Memory B cell (primary cell): ENCODE measurements around the gene UBE2E2.
"Not testable (repeated sequence)": the region's sequence is repeated elsewhere in the genome, so short reads cannot be mapped to it uniquely, and the experiment has no call there.

Source experiments
- ATAC-seq: fragments of 150-1000 bp; cut with Tn5 transposase; 2 replicates; pipeline ENCODE4 v1.10.0; 2021; ENCODE audit warnings: low read depth, mild to moderate bottlenecking, moderate library complexity
- DNase-seq, 2 donors: peaks; one replicate each; pipeline ENCODE4 v3.0.0; 2022; ENCODE audit warnings: low spot score in 2 of 2
- H3K27ac Mint-ChIP-seq: one replicate; pipeline ENCODE4 v1.8.0; 2022; ENCODE audit warnings: mild to moderate bottlenecking, moderate library complexity, mixed read lengths
- H3K27me3 Mint-ChIP-seq: one replicate; pipeline ENCODE4 v1.8.0; 2022; ENCODE audit warnings: mixed read lengths
- H3K36me3 Mint-ChIP-seq: one replicate; pipeline ENCODE4 v1.8.0; 2022; ENCODE audit warnings: mild to moderate bottlenecking, mixed read lengths
- H3K4me1 Mint-ChIP-seq: one replicate; pipeline ENCODE4 v1.8.0; 2022; ENCODE audit warnings: mixed read lengths
- H3K4me3 Mint-ChIP-seq: one replicate; pipeline ENCODE4 v1.8.0; 2022; ENCODE audit warnings: mild to moderate bottlenecking, moderate library complexity, mixed read lengths
- H3K9me3 Mint-ChIP-seq: one replicate; pipeline ENCODE4 v1.8.0; 2022; ENCODE audit warnings: mixed read lengths

UBE2E2 gene

GRCh38 chr3:23320586-23321570 is 117.8 kb downstream of the UBE2E2 start:
- H3K36me3 Mint-ChIP-seq: peaks cover 2% of the 10 kb centered on the region
- DNase-seq: no peak
- H3K9me3 Mint-ChIP-seq: peaks cover 2% of the 10 kb centered on the region
- H3K27ac Mint-ChIP-seq: peak overlapping the region; percentile 17
- H3K4me3 Mint-ChIP-seq: no peak overlapping the region
- peaks cover 19% of the 10 kb centered on the region for H3K4me1 Mint-ChIP-seq
- ATAC-seq: no peak
- H3K27me3 Mint-ChIP-seq: no peaks in the 10 kb centered on the region

- DNase-seq: peak in 1 of 2 donors; percentile 11
- peak; percentile 92 for ATAC-seq
- no peaks in the 10 kb centered on the region for H3K9me3 Mint-ChIP-seq
- peak overlapping the region; percentile 27 for H3K4me3 Mint-ChIP-seq
- no peaks in the 10 kb centered on the region for H3K27me3 Mint-ChIP-seq
- H3K27ac Mint-ChIP-seq: no peak overlapping the region
- no peaks in the 10 kb centered on the region for H3K36me3 Mint-ChIP-seq
- H3K4me1 Mint-ChIP-seq: peaks cover 21% of the 10 kb centered on the region
Measured at GRCh38 chr3:23324745-23325144, 121.6 kb downstream of the UBE2E2 start.

GRCh38 chr3:23325466-23326065 is 122.4 kb downstream of the UBE2E2 start:
- Mint-ChIP-seq H3K27me3 (no peaks in the 10 kb centered on the region), H3K27ac (no peak overlapping the region), H3K4me3 (no peak overlapping the region), H3K9me3 (no peaks in the 10 kb centered on the region), H3K36me3 (no peaks in the 10 kb centered on the region), H3K4me1 (peaks cover 21% of the 10 kb centered on the region)
- DNase-seq (no peak), ATAC-seq (no peak)

- H3K27ac Mint-ChIP-seq: no peak overlapping the region
- H3K27me3 Mint-ChIP-seq: no peaks in the 10 kb centered on the region
- DNase-seq (no peak), ATAC-seq (no peak)
- peaks cover 2% of the 10 kb centered on the region for H3K36me3 Mint-ChIP-seq
- peaks cover 15% of the 10 kb centered on the region for H3K4me1 Mint-ChIP-seq
- no peaks in the 10 kb centered on the region for H3K9me3 Mint-ChIP-seq
- no peak overlapping the region for H3K4me3 Mint-ChIP-seq
Measured at GRCh38 chr3:23329471-23330105, 126.5 kb downstream of the UBE2E2 start.

- Mint-ChIP-seq H3K4me3 (no peak overlapping the region), H3K4me1 (peaks cover 9% of the 10 kb centered on the region), H3K27ac (no peak overlapping the region), H3K36me3 (peaks cover 2% of the 10 kb centered on the region), H3K9me3 (no peaks in the 10 kb centered on the region), H3K27me3 (no peaks in the 10 kb centered on the region)
- DNase-seq (no peak), ATAC-seq (no peak)
Measured at GRCh38 chr3:23330568-23330967, 127.4 kb downstream of the UBE2E2 start.

GRCh38 chr3:23331141-23331935 is 128.2 kb downstream of the UBE2E2 start:
- Mint-ChIP-seq H3K9me3 (no peaks in the 10 kb centered on the region), H3K27me3 (no peaks in the 10 kb centered on the region), H3K4me1 (peaks cover 11% of the 10 kb centered on the region), H3K27ac (no peak overlapping the region), H3K4me3 (no peak overlapping the region), H3K36me3 (peaks cover 2% of the 10 kb centered on the region)
- ATAC-seq: no peak
- no peak for DNase-seq

- no peak overlapping the region for H3K4me3 Mint-ChIP-seq
- peaks cover 2% of the 10 kb centered on the region for H3K36me3 Mint-ChIP-seq
- peaks cover 14% of the 10 kb centered on the region for H3K4me1 Mint-ChIP-seq
- no peak for DNase-seq
- H3K27ac Mint-ChIP-seq: no peak overlapping the region
- H3K27me3 Mint-ChIP-seq: no peaks in the 10 kb centered on the region
- no peaks in the 10 kb centered on the region for H3K9me3 Mint-ChIP-seq
- no peak for ATAC-seq
Measured at GRCh38 chr3:23333633-23334032, 130.5 kb downstream of the UBE2E2 start.

GRCh38 chr3:23336853-23337252 is 133.7 kb downstream of the UBE2E2 start:
- H3K4me3 Mint-ChIP-seq, DNase-seq, H3K27ac Mint-ChIP-seq, H3K9me3 Mint-ChIP-seq, ATAC-seq, H3K36me3 Mint-ChIP-seq, H3K27me3 Mint-ChIP-seq: not testable (repeated sequence)
- H3K4me1 Mint-ChIP-seq: peaks cover 21% of the 10 kb centered on the region

- peak overlapping the region; percentile 59 for H3K27ac Mint-ChIP-seq
- no peaks in the 10 kb centered on the region for H3K9me3 Mint-ChIP-seq
- DNase-seq (no peak), ATAC-seq (peak; percentile 92)
- H3K36me3 Mint-ChIP-seq: peaks cover 2% of the 10 kb centered on the region
- H3K27me3 Mint-ChIP-seq: no peaks in the 10 kb centered on the region
- H3K4me3 Mint-ChIP-seq: peak overlapping the region; percentile 37
- H3K4me1 Mint-ChIP-seq: peaks cover 24% of the 10 kb centered on the region
Measured at GRCh38 chr3:23341147-23341838, 138.2 kb downstream of the UBE2E2 start.

- Mint-ChIP-seq H3K4me3 (no peak overlapping the region), H3K36me3 (peaks cover 7% of the 10 kb centered on the region), H3K27me3 (no peaks in the 10 kb centered on the region), H3K4me1 (peaks cover 25% of the 10 kb centered on the region), H3K9me3 (no peaks in the 10 kb centered on the region), H3K27ac (no peak overlapping the region)
- DNase-seq (no peak), ATAC-seq (no peak)
Measured at GRCh38 chr3:23342343-23342742, 139.2 kb downstream of the UBE2E2 start.

GRCh38 chr3:23343509-23343908 is 140.4 kb downstream of the UBE2E2 start:
- Mint-ChIP-seq H3K4me3 (no peak overlapping the region), H3K36me3 (peaks cover 7% of the 10 kb centered on the region), H3K27ac (no peak overlapping the region), H3K27me3 (no peaks in the 10 kb centered on the region), H3K9me3 (no peaks in the 10 kb centered on the region), H3K4me1 (peaks cover 20% of the 10 kb centered on the region)
- no peak for DNase-seq
- ATAC-seq: no peak

- Mint-ChIP-seq H3K27ac (no peak overlapping the region), H3K36me3 (peaks cover 7% of the 10 kb centered on the region), H3K27me3 (no peaks in the 10 kb centered on the region), H3K9me3 (no peaks in the 10 kb centered on the region), H3K4me3 (no peak overlapping the region), H3K4me1 (peaks cover 17% of the 10 kb centered on the region)
- DNase-seq: no peak
- ATAC-seq: no peak
Measured at GRCh38 chr3:23344886-23345285, 141.8 kb downstream of the UBE2E2 start.

GRCh38 chr3:23349444-23349843 is 146.3 kb downstream of the UBE2E2 start:
- DNase-seq, H3K27ac Mint-ChIP-seq, H3K4me3 Mint-ChIP-seq, ATAC-seq, H3K9me3 Mint-ChIP-seq, H3K27me3 Mint-ChIP-seq, H3K4me1 Mint-ChIP-seq, H3K36me3 Mint-ChIP-seq: not testable (repeated sequence)
